Peyer's patch (tissue), 4 donors: Measurements from ENCODE around the gene KCTD13. TPM values are rescaled to one million over a fixed set of nuclear protein-coding genes. Genes with fewer than 3 reads are reported as not detected.

ENCODE experiments used
- DNase-seq, 3 donors: peaks; one replicate each; pipeline ENCODE4 v3.0.0-alpha.2; 2017 to 2019
- H3K27ac ChIP-seq, 4 donors: fragments of 200-600 bp; sonication (generic); one replicate each; pipeline ENCODE4 v1.5.1; 2016 to 2019
- H3K27me3 ChIP-seq, 2 donors: fragments of 200-600 bp; sonication (generic); one replicate each; pipeline ENCODE4 v1.5.1; 2019
- H3K36me3 ChIP-seq, 3 donors: fragments of 200-600 bp; sonication (generic); one replicate each; pipeline ENCODE4 v1.5.1; 2016 to 2019
- H3K4me1 ChIP-seq, 4 donors: fragments of 200-600 bp; sonication (generic); one replicate each; pipeline ENCODE4 v1.5.1; 2016 to 2019
- H3K4me3 ChIP-seq, 4 donors: fragments of 200-600 bp; sonication (generic); 1 replicate in 3 of 4; 2 replicates in 1 of 4; pipeline ENCODE4 v1.5.1; 2016 to 2019; ENCODE audit warnings: mild to moderate bottlenecking in 1 of 4
- H3K9me3 ChIP-seq, 4 donors: fragments of 200-600 bp; sonication (generic); one replicate each; pipeline ENCODE4 v1.5.1; 2016 to 2019; ENCODE audit warnings: mild to moderate bottlenecking in 1 of 4
- POLR2A ChIP-seq, 2 donors: fragments of 450-650 bp; IDR thresholded peaks; one replicate each; pipeline ENCODE4 v1.5.1; 2017; ENCODE audit warnings: antibody characterized with exemption in 2 of 2, mild to moderate bottlenecking in 2 of 2, moderate library complexity in 2 of 2
- total RNA-seq, 4 donors: library from RNA; depleted of rRNA; stranded (reverse); fragments of >200 nt; gene quantifications; one replicate each; pipeline ENCODE4 v1.1.0, GENCODE V29; 2016
- TF ChIP-seq, protein P1 (sequence below), 6 experiments: fragments of 450-650 bp in 4 of 6; fragments of 200-600 bp in 2 of 6; sonication (generic) in 1 of 6; IDR thresholded peaks; one replicate each; pipeline ENCODE4 v1.5.1; 2017 to 2019; ENCODE audit warnings: antibody characterized with exemption in 6 of 6, mild to moderate bottlenecking in 3 of 6, moderate library complexity in 1 of 6

KCTD13 gene
- total RNA-seq, 4 donors from 2014 or later, result 38.8 to 98.1 (median 48.7) TPM

- H3K4me3 ChIP-seq, result no peak overlapping the region
- DNase-seq, result no peak
- no peaks in the 10 kb centered on the region for H3K36me3 ChIP-seq
- TF ChIP-seq, protein P1, sequence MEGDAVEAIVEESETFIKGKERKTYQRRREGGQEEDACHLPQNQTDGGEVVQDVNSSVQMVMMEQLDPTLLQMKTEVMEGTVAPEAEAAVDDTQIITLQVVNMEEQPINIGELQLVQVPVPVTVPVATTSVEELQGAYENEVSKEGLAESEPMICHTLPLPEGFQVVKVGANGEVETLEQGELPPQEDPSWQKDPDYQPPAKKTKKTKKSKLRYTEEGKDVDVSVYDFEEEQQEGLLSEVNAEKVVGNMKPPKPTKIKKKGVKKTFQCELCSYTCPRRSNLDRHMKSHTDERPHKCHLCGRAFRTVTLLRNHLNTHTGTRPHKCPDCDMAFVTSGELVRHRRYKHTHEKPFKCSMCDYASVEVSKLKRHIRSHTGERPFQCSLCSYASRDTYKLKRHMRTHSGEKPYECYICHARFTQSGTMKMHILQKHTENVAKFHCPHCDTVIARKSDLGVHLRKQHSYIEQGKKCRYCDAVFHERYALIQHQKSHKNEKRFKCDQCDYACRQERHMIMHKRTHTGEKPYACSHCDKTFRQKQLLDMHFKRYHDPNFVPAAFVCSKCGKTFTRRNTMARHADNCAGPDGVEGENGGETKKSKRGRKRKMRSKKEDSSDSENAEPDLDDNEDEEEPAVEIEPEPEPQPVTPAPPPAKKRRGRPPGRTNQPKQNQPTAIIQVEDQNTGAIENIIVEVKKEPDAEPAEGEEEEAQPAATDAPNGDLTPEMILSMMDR (IDR thresholded peaks at IDR 0.05), result no peak
- no peak for TF ChIP-seq POLR2A (IDR thresholded peaks at IDR 0.05)
- H3K9me3 ChIP-seq, result no peaks in the 10 kb centered on the region
- H3K27me3 ChIP-seq, result no peaks in the 10 kb centered on the region
- no peaks in the 10 kb centered on the region for H3K4me1 ChIP-seq
- no peak overlapping the region for H3K27ac ChIP-seq
Measured at GRCh38 chr16:29907973-29908372, 18.1 kb downstream of the KCTD13 start.

- DNase-seq, result no peak
- TF ChIP-seq POLR2A (IDR thresholded peaks at IDR 0.05), result no peak
- TF ChIP-seq, protein P1 (IDR thresholded peaks at IDR 0.05), result no peak
Measured at GRCh38 chr16:29906520-29907244, 19.3 kb downstream of the KCTD13 start.

DNA sequence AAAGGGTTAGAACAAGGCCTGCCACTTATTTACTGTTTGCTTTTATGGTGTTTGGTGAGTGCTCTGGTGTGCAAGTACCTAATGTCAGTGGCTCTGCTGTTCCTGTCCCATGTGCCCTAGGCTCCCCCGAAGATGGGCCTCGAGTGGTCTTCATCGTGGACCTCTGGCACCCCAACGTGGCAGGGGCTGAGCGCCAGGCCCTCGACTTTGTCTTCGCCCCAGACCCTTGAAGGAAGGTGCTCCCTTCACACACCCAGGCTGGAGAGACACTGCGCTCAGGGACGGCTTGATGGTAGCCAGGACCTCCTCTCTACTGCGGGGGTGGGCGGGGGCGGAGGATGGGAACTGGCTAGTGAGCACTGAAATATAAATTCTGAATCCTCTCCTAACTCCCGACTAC lies 20.4 kb downstream of the KCTD13 start:
- Histone ChIP-seq H3K4me3 (no peak overlapping the region), H3K27ac (no peak overlapping the region), H3K4me1 (peaks cover 0 to 4% (median 0%) of the 10 kb centered on the region in 4 donors), H3K27me3 (no peaks in the 10 kb centered on the region), H3K9me3 (no peaks in the 10 kb centered on the region), H3K36me3 (no peaks in the 10 kb centered on the region)
- TF ChIP-seq, protein P1 (IDR thresholded peaks at IDR 0.05), result no peak
- TF ChIP-seq POLR2A (IDR thresholded peaks at IDR 0.05), result no peak
- DNase-seq, result no peak

More at GRCh38 chr16:29906520-29907244, 19.3 kb downstream of the KCTD13 start:
- Histone ChIP-seq H3K27ac (no peak overlapping the region), H3K9me3 (no peaks in the 10 kb centered on the region), H3K4me1 (no peaks in the 10 kb centered on the region), H3K27me3 (no peaks in the 10 kb centered on the region), H3K36me3 (no peaks in the 10 kb centered on the region), H3K4me3 (no peak overlapping the region)

DNA sequence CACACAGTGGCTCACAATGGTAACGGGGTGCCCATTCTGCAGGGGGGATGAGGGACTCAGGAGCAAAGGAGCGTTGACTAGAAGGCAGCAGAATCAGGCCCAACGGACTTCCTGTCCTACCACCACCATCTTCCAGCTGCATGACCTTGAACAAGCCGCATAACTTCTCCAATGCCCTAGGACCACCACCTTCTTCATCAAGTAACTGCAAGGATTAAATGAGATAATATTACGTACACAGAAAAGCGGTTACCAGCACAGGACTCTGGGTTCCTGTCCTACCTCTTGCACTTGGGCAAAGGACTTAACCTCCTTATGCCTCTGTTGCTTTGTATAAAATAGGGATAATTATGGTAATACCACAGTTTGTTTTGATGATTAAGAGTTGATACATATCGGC lies 21.1 kb downstream of the KCTD13 start:
- Histone ChIP-seq H3K4me1 (peaks cover 0 to 12% (median 3%) of the 10 kb centered on the region in 4 donors), H3K27me3 (no peaks in the 10 kb centered on the region), H3K27ac (no peak overlapping the region), H3K4me3 (no peak overlapping the region), H3K36me3 (no peaks in the 10 kb centered on the region), H3K9me3 (no peaks in the 10 kb centered on the region)
- DNase-seq, result no peak
- TF ChIP-seq POLR2A (IDR thresholded peaks at IDR 0.05), result no peak

DNA sequence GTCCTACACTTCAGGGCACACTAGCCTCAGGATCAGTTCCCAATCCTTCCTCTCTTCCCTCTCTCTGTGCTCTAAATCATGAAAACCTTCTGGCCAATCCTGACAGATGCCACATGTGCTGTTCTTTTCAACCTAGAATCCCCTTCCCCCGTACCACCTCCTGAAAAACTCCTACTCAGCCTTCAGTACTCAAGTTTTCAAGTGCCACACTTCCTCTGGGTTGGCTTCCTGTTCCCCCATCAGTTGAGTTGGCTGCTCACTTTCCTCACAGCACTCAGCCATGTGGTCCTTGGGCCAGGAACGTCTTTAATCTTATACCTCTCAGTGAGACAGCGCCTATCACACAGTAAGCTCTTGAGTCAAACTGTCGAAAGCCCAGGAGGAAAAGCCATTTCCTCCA lies 22.4 kb downstream of the KCTD13 start:
- TF ChIP-seq, protein P1 (IDR thresholded peaks at IDR 0.05), result no peak
- no peak for TF ChIP-seq POLR2A (IDR thresholded peaks at IDR 0.05)
- no peak for DNase-seq
- no peaks in the 10 kb centered on the region for H3K36me3 ChIP-seq
- peaks cover 0 to 21% (median 3%) of the 10 kb centered on the region in 4 donors for H3K4me1 ChIP-seq
- no peak overlapping the region for H3K27ac ChIP-seq
- no peaks in the 10 kb centered on the region for H3K9me3 ChIP-seq
- no peak overlapping the region for H3K4me3 ChIP-seq
- H3K27me3 ChIP-seq, result no peaks in the 10 kb centered on the region

DNA sequence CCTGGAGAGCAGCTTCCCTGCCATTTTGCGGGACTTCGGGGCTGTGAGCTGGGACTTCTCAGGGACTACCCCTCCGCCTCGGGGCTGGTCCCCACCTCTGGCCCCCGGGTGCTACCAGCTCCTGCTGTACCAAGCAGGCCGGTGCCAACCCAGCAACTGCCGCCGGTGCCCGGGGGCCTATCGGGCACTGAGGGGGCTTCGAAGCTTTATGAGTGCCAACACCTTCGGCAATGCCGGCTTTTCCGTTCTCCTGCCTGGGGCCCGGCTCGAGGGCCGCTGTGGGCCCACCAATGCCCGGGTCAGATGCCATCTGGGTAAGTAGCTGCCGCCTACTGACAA lies 24.4 kb downstream of the KCTD13 start:
- no peaks in the 10 kb centered on the region for H3K36me3 ChIP-seq
- no peak for DNase-seq
- peaks cover 0 to 21% (median 3%) of the 10 kb centered on the region in 4 donors for H3K4me1 ChIP-seq
- no peak overlapping the region for H3K27ac ChIP-seq
- H3K27me3 ChIP-seq, result no peaks in the 10 kb centered on the region
- no peaks in the 10 kb centered on the region for H3K9me3 ChIP-seq
- no peak overlapping the region for H3K4me3 ChIP-seq
- TF ChIP-seq, protein P1 (IDR thresholded peaks at IDR 0.05), result no peak
- TF ChIP-seq POLR2A (IDR thresholded peaks at IDR 0.05), result no peak
